Pancreas (tissue), 10 donors: ENCODE measurements around the gene BMAL1. TPM values are rescaled to one million over a fixed set of nuclear protein-coding genes. Genes with fewer than 3 reads are reported as not detected.

Experiments used
- ATAC-seq, 4 donors: fragments of 200-7000 bp; cut with Tn5 transposase; one replicate each; pipeline versions ENCODE4 v1.8.0 to v1.9.1; 2020; ENCODE audit warnings: mild to moderate bottlenecking in 4 of 4, moderate library complexity in 4 of 4
- DNase-seq, 6 donors: peaks; one replicate each; pipeline ENCODE4 v3.0.0-alpha.2; 2020
- FAIRE-seq: peaks from 2 replicates; lab custom pipeline; 2012; peaks lifted over from hg19 to GRCh38; lab: Jason Lieb, UNC
- H3K27ac ChIP-seq, 4 donors: fragments of 200-600 bp; sonication (generic); 1 replicate in 3 of 4; 2 replicates in 1 of 4; pipeline versions ENCODE4 v1.5.0 to v1.8.0; 2020
- H3K27me3 ChIP-seq, 4 donors: fragments of 200-600 bp; one replicate each; pipeline ENCODE4 v1.8.0; 2021
- H3K36me3 ChIP-seq, 3 donors: fragments of 200-600 bp; sonication (generic) in 1 of 3; one replicate each; pipeline versions ENCODE4 v1.5.0 to v1.8.0; 2020 to 2021
- H3K4me1 ChIP-seq, 3 donors: fragments of 200-600 bp; one replicate each; pipeline ENCODE4 v1.8.0; 2021
- H3K4me3 ChIP-seq, 4 donors: fragments of 200-600 bp; sonication (generic) in 2 of 4; one replicate each; pipeline versions ENCODE4 v1.5.0 to v1.8.0; 2020 to 2021
- H3K9me3 ChIP-seq, 4 donors: fragments of 200-600 bp; one replicate each; pipeline ENCODE4 v1.8.0; 2021
- CTCF ChIP-seq, 4 donors: fragments of 200-600 bp; sonication (generic) in 3 of 4; IDR thresholded peaks; one replicate each; pipeline versions ENCODE4 v1.5.0 to v1.8.0; 2021; ENCODE audit warnings: antibody characterized with exemption in 4 of 4
- WGBS, 2 donors: extraction: QIAGEN DNeasy Blood & Tissue Kit; methylation state at CpG; one replicate each; pipeline ENCODE4 v1.1.7; 2013; 5-methylcytosine and 5-hydroxymethylcytosine counted together
- intact Hi-C, 3 donors: fragments of 100-400 bp; cut with DNase I; formaldehyde crosslinking; loops; one replicate each; pipeline versions ENCODE4 v1.11.1 to v1.14.2; 2022
- polyA plus RNA-seq, 2 donors: library from polyadenylated mRNA; stranded (reverse); fragments of 200-250 nt; gene quantifications; one replicate each; pipeline ENCODE4 v1.2.3, GENCODE V29; 2013
- total RNA-seq, 6 donors: library from RNA; stranded (reverse); fragmentation: NEBNext Ultra II Directional in 4 of 6; extraction: Animal tissue kit (Norgen Biotek cat#: 25700) in 4 of 6; gene quantifications; one replicate each; pipeline versions ENCODE4 v1.2.1 to v1.2.4, GENCODE V29; 2021 to 2023
- donor health status: healthy with polysubstance abuse.
- donor health status: DM: no; HTN: no; CAD: no; lungs with moderate emphysema.
- donor health status: DM: no; HTN: no; CAD: no.
- donor health status: control.
- donor health status: control.
- donor health status: Bipolar disorder and iron deficiency.
- donor health status: DM: yes; HTN: yes; CAD: no.
- donor health status: DM: no; HTN: no; CAD: no.
- donor health status: DM: no; HTN: no; CAD: no.
- donor health status: DM: yes; HTN: yes; CAD: no.

The BMAL1 gene
- total and polyA plus RNA-seq, 8 donors, result 6.1 to 17.3 (median 12.5) TPM

GRCh38 chr11:13405220-13405619 lies 127.6 kb downstream of the BMAL1 start:
- WGBS, 2 donors, result 98 to 99% methylated on average over 4 of the region's 4 CpGs
- ATAC-seq (no peak), FAIRE-seq (no peak), DNase-seq (no peak)
- Histone ChIP-seq H3K9me3 (no peaks in the 10 kb centered on the region), H3K27ac (no peak overlapping the region), H3K36me3 (peaks cover 0 to 3% (median 0%) of the 10 kb centered on the region in 3 donors), H3K4me1 (no peaks in the 10 kb centered on the region), H3K4me3 (no peak overlapping the region), H3K27me3 (no peaks in the 10 kb centered on the region)
- intact Hi-C loops, result no loop called here
- no peak for TF ChIP-seq CTCF (IDR thresholded peaks at IDR 0.05)

GRCh38 chr11:13415201-13415600 lies 137.6 kb downstream of the BMAL1 start:
- 88 to 93% methylated on average over 3 of the region's 3 CpGs for WGBS, 2 donors
- Histone ChIP-seq H3K9me3 (no peaks in the 10 kb centered on the region), H3K4me1 (no peaks in the 10 kb centered on the region), H3K27ac (no peak overlapping the region), H3K27me3 (no peaks in the 10 kb centered on the region), H3K36me3 (peaks cover 0 to 4% (median 0%) of the 10 kb centered on the region in 3 donors), H3K4me3 (no peak overlapping the region)
- ATAC-seq, result no peak
- no peak for DNase-seq
- TF ChIP-seq CTCF (IDR thresholded peaks at IDR 0.05), result no peak
- intact Hi-C loops, result no loop called here
- no peak for FAIRE-seq

- Histone ChIP-seq H3K36me3 (peaks cover 0 to 4% (median 0%) of the 10 kb centered on the region in 3 donors), H3K4me3 (no peak overlapping the region), H3K27ac (no peak overlapping the region), H3K9me3 (no peaks in the 10 kb centered on the region), H3K27me3 (no peaks in the 10 kb centered on the region), H3K4me1 (peaks cover 0 to 16% (median 11%) of the 10 kb centered on the region in 3 donors)
- DNase-seq (no peak), ATAC-seq (no peak), FAIRE-seq (no peak)
- TF ChIP-seq CTCF (IDR thresholded peaks at IDR 0.05), result no peak
- WGBS, 2 donors, result 93 to 94% methylated on average over 6 of the region's 6 CpGs
- intact Hi-C loops, result no loop called here
These were observed 144.0 kb downstream of the BMAL1 start for GRCh38 chr11:13421561-13421960.

- DNase-seq (no peak), ATAC-seq (no peak), FAIRE-seq (no peak)
- Histone ChIP-seq H3K4me1 (peaks cover 0 to 16% (median 11%) of the 10 kb centered on the region in 3 donors), H3K9me3 (peaks cover 0 to 1% (median 0%) of the 10 kb centered on the region in 4 donors), H3K4me3 (no peak overlapping the region), H3K36me3 (no peaks in the 10 kb centered on the region), H3K27ac (no peak overlapping the region), H3K27me3 (no peaks in the 10 kb centered on the region)
- intact Hi-C loops, result no loop called here
- no peak for TF ChIP-seq CTCF (IDR thresholded peaks at IDR 0.05)
- WGBS, 2 donors, result 49 to 52% methylated on average over 6 of the region's 6 CpGs
These were observed 145.8 kb downstream of the BMAL1 start for GRCh38 chr11:13423372-13423771.

- Histone ChIP-seq H3K27ac (no peak overlapping the region), H3K4me1 (peaks cover 0 to 16% (median 11%) of the 10 kb centered on the region in 3 donors), H3K4me3 (no peak overlapping the region), H3K27me3 (no peaks in the 10 kb centered on the region), H3K9me3 (peaks cover 0 to 5% (median 0%) of the 10 kb centered on the region in 4 donors), H3K36me3 (no peaks in the 10 kb centered on the region)
- ATAC-seq, result no peak
- no peak for FAIRE-seq
- DNase-seq, result no peak
- TF ChIP-seq CTCF (IDR thresholded peaks at IDR 0.05), result no peak
- intact Hi-C loops, result no loop called here
These were observed 149.8 kb downstream of the BMAL1 start for GRCh38 chr11:13427440-13427839.
